HG03175 (cell line): ENCODE results near the gene MED6.
A peak's percentile ranks its signal among the peaks of the same experiment; 100 is the strongest.

Source experiments
- ATAC-seq: cut with Tn5 transposase; IDR thresholded peaks from one replicate; pipeline ENCODE4 v1.9.1; 2021; ENCODE audit warnings: mild to moderate bottlenecking, moderate library complexity; ENCODE audit not compliant: unreplicated experiment

The MED6 gene

DNA sequence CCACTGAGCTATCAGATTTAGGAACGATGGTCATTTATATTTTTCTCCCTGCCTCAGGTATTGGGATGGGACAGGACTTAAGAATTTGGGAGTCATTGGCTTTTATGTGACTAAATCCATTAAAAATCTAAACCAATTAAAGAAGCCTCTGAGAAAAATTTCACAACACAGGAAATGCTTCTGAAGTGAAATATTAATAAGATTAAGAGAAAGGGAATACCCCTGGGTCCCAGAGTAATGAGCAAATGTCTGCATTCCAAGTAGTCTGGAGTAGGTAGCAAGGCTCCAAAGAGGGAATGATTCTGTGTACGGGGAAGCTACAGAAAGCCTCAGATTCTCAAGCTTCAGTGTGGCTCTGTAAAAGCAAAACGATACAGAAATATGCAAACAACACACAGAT lies 707 bp upstream of the MED6 start:
- ATAC-seq, result no peak

DNA sequence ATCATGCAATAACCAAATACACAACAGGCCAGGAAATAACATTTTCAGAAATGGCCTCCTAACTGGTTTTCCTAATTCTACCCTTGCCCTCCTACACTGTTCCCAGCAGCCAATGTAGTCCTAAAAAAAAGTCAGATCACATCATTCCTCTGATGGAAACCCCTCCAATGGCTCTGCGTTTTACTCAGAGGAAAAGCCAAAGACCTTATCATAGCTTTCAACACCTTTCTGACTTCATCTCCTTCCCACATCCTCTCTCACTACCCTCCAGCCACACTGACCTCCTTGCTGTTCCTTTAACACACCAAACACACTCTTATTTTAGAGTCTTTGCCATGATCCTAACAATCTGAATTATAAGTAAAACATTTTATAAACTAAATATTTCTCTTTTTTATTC lies 1.1 kb downstream of the MED6 start:
- ATAC-seq, result no peak

DNA sequence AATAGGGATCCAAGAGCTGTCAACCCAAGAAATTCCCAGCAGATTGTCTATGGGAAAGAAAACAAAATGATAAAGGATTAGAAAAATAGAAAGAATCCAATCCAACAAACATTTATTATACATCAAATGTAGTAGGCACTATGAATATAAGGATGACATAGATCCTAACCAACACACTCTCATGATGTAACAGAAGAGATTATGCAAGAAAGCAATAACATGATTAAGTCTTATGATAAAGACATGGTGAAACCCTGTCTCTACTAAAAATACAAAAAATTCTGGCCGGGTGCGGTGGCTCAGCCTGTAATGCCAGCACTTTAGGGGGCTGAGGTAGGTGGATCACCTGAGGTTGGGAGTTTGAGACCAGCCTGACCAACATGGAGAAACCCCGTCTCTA lies 2.7 kb downstream of the MED6 start:
- no peak for ATAC-seq

DNA sequence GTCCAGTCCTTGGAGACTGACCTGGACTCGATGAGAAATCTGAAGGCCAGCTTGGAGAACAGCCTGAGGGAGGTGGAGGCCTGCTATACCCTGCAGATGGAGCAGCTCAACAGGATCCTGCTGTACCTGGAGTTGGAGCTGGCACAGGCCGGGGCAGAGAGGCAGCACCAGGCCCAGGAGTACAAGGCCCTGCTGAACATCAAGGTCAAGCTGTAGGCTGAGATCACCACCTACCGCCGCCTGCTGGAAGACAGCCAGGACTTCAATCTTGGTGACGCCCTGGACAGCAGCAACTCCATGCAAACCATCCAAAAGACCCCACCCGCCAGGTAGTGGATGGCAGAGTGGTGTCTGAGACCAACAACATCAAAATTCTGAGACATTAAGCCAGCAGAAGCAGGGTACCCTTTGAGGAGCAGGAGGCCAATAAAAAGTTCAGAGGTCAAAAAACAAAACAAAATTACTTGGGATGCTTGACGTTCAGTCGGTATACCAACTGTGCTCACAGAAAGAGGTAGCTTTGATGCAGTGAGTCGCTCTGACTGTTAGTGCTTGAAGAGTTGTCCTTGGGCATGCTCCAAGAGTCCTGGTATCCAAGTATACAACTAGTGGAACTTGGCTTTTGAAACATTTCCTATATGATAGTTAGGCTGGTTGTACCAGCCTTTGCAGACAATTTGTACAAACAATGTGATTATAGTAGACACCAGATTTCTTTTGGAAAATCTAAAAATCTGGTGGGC lies 4.8 kb downstream of the MED6 start:
- no peak for ATAC-seq

DNA sequence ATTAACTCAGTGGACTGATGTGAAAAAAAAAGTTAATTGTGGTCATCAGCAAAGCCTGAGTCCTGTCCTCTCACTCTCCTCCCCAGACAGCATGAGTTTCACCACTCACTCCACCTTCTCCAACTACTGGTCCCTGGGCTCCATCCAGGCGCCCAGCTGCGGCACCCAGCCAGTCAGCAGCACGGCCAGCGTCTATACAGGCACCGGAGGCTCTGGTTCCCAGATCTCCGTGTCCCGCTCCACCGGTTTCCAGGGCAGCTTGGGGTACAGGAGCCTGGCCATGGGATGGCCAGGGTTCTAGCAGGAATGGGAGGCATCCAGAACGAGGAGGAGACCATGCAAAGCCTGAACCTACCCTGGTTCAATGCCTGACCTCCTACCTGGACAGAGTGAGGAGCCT lies 6.0 kb downstream of the MED6 start:
- ATAC-seq, result no peak

DNA sequence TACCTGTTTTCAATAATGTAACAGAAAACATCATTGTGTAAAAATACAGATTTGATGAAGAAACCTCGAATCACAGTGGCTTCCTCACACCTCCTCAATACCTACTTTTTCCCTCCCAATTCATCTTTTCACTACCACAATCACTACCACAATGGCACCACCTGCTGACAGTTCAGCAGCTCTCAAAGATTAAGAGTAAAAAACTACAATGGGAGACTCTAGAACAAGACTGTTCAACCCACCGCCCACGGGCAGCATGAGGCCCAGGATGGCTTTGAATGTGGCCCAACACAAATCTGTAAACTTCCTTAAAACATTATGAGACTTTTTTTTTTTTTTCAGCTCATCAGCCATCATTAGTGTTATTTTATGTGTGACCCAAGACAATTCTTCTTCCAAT lies 15.2 kb downstream of the MED6 start:
- ATAC-seq, result no peak

DNA sequence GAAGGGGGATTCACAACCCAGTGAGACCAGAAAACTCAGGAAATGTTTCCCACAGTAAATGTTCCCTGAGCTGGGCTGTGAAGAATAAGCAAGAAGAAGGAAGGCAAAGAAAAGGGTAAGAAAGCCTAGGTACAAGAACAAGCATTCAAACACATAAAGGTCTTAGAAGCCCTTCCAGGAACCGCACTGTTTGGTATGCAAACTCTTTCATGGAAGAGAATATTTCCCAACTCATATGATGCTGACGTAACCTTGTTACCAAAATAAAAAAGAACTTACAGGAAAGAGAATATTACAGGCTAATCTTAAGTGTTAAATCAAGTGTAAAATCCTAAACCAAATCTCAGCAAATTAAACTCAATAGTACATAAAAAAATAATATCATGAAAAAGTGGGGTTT lies 23.6 kb downstream of the MED6 start:
- ATAC-seq, result no peak

DNA sequence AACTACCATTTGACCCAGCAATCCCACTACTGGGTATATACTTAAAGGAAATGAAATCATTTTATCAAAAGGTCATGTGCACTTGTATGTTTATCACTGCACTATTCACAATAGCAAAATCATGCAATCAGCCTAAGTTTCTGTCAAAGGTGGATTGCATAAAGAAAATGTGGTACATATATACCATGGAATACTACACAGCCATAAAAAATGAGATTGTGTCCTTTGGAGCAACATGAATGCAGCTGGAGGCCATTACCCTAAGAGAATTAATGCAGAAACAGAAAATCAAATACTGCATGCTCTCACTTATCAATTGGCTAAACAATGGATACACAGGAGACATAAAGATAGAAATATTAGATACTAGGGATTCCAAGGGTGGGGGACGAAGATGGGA lies 27.4 kb downstream of the MED6 start:
- no peak for ATAC-seq

DNA sequence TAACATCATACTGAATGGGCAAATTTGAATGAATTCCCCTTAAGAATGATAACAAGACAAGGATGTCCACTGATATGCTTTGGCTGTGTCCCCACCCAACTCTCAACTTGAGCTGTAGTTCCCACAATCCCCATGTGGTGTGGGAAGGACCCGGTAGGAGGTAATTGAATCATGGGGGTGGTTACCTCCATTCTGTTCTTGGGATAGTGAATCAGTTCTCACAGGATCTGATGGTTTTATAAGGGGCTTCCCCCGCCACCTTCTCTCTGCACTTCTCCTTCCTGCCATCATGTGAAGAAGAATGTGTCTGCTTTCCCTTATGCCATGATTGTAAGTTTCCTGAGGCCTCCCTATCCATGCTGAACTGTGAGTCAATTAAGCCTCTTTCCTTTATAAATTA lies 29.3 kb downstream of the MED6 start:
- no peak for ATAC-seq

DNA sequence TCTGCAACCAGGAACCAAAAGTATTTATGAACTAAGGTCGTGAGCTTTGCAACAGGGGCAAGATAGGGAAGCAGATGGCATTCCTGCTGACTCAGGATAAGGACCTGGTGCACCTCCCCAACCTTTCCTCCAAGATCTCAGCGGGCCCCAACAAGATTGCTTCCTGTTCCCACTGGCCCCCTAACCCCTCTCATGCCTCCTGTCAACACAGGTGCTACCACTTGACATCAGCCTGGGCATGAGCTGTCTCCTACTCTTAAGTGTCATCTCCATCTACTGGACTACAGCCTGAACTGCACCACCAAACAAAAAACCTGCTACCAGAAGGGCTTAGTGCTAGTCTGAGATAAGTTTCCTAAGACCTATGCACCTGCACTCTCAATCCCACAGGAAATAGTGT lies 32.7 kb downstream of the MED6 start:
- peak; percentile 51 for ATAC-seq

DNA sequence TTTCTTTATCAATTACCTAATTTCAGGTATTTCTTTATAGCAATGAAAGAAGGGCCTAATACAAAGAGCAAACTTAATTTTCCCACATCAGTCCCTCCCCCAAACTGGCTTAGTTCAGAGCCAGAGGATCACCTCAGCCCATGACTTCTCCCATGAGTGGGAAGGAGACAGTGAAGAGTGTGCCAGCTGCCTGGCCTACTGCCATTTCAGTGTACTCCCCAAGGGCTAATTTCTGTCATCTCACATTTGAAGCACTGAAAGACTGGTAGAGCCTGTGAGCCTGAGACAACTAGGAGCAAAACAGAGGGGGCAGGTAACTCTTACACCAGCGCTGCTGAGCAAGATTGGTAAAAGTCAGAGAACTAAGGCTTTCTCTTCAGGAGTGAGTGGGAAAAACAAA lies 36.6 kb downstream of the MED6 start:
- no peak for ATAC-seq

DNA sequence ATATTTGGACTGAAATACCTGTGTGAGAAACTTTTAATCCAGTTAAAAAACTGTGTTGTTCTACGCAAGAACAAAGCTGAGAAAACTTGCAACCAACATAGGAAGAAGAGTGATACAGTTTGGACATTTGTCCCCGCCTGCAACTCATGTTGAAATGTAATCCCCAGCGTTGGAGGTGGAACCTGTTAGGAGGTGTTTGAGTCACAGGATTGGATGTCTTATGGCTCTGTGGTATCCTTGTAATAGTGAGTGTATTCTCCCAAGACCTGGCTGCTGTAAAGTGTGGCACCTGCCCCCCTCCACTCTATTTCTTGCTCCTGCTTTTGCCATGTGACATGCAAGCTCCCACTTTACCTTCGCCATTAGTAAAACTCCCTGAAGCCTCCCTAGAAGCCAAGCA lies 37.0 kb downstream of the MED6 start:
- ATAC-seq, result no peak

DNA sequence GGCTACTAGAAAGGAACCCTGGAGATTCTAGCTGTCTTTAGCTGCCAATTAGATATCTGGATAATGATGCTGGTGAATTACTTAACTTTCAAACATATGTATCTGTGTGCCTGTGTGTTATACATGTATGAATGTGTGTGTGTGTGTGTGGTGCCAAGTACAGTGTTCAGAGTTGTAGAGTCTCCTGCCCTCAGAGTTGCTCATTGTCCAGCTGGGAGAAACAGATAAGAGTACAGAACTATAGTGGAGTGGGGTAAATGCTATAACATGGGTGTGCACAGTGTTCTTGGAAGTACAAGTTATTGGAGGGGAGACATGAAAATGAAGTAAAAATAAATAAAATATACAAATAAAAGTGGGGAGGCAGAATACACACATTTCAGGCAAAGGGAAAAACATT lies 42.1 kb downstream of the MED6 start:
- no peak for ATAC-seq

DNA sequence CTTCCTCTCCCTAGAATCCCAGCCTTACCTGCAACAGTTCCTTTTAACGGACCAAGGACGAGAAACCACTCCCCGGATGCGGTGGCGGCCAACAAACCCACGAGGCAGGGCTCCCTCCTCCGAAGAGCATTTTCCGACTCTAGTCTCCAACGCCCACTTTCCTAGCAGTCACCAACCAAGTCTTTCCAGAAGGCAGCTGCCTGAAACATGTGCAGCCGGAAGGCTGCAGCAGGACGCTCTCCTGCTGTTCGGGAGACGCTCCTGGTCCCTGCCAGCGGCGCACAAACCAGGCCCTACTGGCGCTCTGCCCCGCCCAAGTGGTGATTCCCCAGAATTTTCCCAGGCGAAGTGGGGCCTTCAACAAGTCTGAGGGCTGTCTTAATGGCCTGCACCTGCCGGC lies 44.6 kb downstream of the MED6 start:
- no peak for ATAC-seq

DNA sequence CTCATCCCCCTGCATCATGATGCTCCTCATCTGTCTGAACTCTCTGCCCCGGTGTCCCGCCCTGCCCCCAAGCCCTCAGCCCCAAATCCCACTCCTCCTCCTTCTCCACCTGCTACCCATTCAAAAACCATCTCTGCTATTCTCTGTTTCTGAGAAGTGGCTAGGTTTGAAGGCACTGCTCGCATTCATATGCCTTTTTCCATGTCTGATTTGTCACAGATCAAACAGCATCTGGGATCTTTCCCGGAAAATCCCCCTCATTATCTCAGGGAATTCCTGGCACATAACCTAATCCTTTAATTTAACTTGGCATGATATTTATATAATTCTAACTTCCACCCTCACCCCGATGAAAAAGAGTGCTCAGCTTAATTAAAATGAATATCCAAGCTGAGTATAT lies 62.4 kb downstream of the MED6 start:
- ATAC-seq, result no peak

DNA sequence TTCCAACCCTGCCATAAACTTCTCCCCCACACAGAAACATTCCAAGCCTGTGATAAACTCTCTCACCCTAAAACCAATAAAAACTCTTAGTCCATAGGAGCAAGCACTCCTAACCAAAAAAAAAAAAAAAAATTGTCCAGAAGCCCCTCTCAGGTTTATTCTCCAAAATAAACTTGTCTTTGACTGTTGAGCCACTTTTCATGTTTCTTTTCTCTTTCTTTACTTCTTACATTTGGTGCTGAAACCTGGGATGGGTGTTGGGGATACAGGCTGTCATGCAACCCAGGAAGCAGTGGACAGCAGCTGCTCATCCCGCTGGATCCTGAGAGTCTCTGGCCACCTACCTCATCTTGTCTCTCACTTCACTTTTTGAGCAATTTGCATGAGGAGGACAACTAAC lies 63.6 kb downstream of the MED6 start:
- no peak for ATAC-seq

DNA sequence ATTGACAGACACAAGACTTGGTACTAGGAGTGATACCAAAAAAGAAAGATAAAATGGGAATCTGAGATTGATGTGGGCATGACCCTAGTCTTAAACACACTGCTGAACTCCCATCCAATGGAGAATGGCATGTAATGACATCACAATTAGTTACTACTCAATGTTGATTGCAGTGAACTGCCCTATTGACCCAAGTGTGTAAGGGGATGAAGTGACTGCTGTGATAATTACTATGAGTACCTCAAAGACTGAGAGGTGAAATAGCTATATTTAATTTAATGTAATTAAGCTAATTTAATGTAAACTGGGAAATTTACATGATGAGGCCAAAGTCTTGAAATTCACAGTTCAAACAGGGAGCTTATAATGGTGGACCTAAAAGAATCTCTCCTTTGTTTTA lies 65.6 kb downstream of the MED6 start, which contains the start of gene ADAM20:
ADAM20 (minus strand) TSS at position 101 of the 400 bp plus-strand sequence. CDS start 10,247 bp downstream, outside the sequence.
- no peak for ATAC-seq
